Measurements from ENCODE around the gene ATP2A1. TPM values are rescaled to one million over a fixed set of nuclear protein-coding genes. Genes with fewer than 3 reads are reported as not detected.

The ATP2A1 gene
- total and polyA plus RNA-seq, 2 of the 13 experiments (the other 11 are each of a cell fraction or from before 2014, with no cell fraction given) = 3.2 to 12.5 TPM

DNA sequence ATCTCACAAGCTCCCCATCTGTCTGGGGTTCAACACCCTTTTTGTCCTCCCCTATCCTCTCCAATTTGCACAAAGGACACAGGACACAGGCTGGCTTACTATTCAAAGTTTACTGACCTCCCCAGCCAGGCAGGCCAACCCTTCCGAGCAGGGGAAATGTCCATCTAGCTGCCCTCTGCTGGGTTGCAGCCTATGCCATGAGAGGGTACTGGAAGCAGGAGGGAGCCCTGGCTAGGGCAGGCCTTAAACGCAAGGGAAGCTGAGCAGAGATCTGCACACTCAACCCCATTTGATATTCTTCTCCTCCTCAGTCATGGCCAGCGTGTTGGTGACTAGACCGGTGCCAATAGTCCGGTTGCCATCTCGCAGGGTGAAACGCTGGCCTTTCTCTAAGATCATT lies 35.6 kb upstream of the ATP2A1 start:
- FAIRE-seq (no peak), DNase-seq (ENCODE audit: low spot score) (no peak), ATAC-seq (no peak)
- no peak overlapping the region for H2AFZ ChIP-seq (ENCODE audit: low read length)
- H4K20me1 ChIP-seq (ENCODE audit: insufficient read depth, low read length) = 0 out of 2 replicates have a peak, but pooled peaks cover 4% of the 10 kb centered on the region
- intact Hi-C loops (cut with micrococcal nuclease; ENCODE audit: unreplicated experiment) = no loop called here
- H3K27ac ChIP-seq (ENCODE audit: extremely low read length, insufficient read depth, low read length) = no peak overlapping the region
- H3K4me1 ChIP-seq (ENCODE audit: insufficient read depth, low read length) = peaks cover 18% of the 10 kb centered on the region
- peaks cover 28 to 34% of the 10 kb centered on the region in 2 experiments for H3K36me3 ChIP-seq (replicated peaks in 1 of 2; ENCODE audit: control insufficient read depth in 1 of 2, insufficient read depth in 2 of 2, low read length in 2 of 2)
- 100% methylated on average over 7 of the region's 7 CpGs for WGBS (ENCODE audit: low lambda C conversion rate)
- ChIA-PET POLR2A (interaction anchor here (1.4 to 6.6 kb wide), 4 partner anchors 13 to 94 kb away, joined by 4 to 76 read pairs (median 31); partner anchors contain the start of genes ATXN2L and SH2B1), CTCF (ENCODE audit: low intra/inter-chr PET ratio, low total read pairs) (no interaction called here)
- H3K9me3 ChIP-seq (ENCODE audit: low read length) = no peaks in the 10 kb centered on the region
- in situ Hi-C loops (cut with HindIII; ENCODE audit: extremely low pct_ligation_motif_present, low pct_unique_long_range_greater_than_20kb) = no loop called here
- no TSS peak for BruUV-seq (replicated peaks)
- H3K9ac ChIP-seq (ENCODE audit: insufficient read depth, low read depth, low read length) = no peak overlapping the region
- H3K4me3 ChIP-seq (replicated peaks in 1 of 3; ENCODE audit: insufficient read depth in 1 of 3, low read depth in 2 of 3, low read length in 3 of 3) = no peak overlapping the region
- no peak for TF ChIP-seq HNRNPK (IDR thresholded peaks at IDR 0.05; ENCODE audit: low read depth, low read length, poor library complexity, severe bottlenecking)
- TF ChIP-seq, protein P1, sequence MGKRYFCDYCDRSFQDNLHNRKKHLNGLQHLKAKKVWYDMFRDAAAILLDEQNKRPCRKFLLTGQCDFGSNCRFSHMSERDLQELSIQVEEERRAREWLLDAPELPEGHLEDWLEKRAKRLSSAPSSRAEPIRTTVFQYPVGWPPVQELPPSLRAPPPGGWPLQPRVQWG (CRISPR knock-in tag; IDR thresholded peaks at IDR 0.05; ENCODE audit: borderline replicate concordance, low read depth) = no peak
- no peak for TF ChIP-seq HDAC2 (CRISPR knock-in tag; IDR thresholded peaks at IDR 0.05)
- peak in 1 of 2 experiments; percentile 6; a peak in 1 of 4 replicates for TF ChIP-seq POLR2A (IDR thresholded peaks at IDR 0.05; ENCODE audit: insufficient read depth in 1 of 2, low read depth in 2 of 2, low read length in 2 of 2)
- TF ChIP-seq RBM22 (optimal IDR thresholded peaks at IDR 0.05; ENCODE audit: low read length) = peak; percentile 32
- no peak for TF ChIP-seq ZNF746 (CRISPR knock-in tag; IDR thresholded peaks at IDR 0.05)
- TF ChIP-seq ATRX (CRISPR knock-in tag; IDR thresholded peaks at IDR 0.05; ENCODE audit: borderline replicate concordance) = no peak
- TF ChIP-seq POLR2G (IDR thresholded peaks at IDR 0.05; ENCODE audit: low read depth, low read length) = 0 out of 2 replicates have a peak, but pooled peaks have one; percentile 31
- no peak for TF ChIP-seq HMG20A (CRISPR knock-in tag; IDR thresholded peaks at IDR 0.05; ENCODE audit: borderline replicate concordance)
- no peak for TF ChIP-seq ZNF510 (CRISPR knock-in tag; IDR thresholded peaks at IDR 0.05; ENCODE audit: low read depth)
- TF ChIP-seq SRY (CRISPR knock-in tag; IDR thresholded peaks at IDR 0.05) = no peak
- TF ChIP-seq POLR2AphosphoS2 (IDR thresholded peaks at IDR 0.05; ENCODE audit: low read depth, low read length) = peak; percentile 80; the same call in 1 of the 2 replicates
- TF ChIP-seq, protein P2, sequence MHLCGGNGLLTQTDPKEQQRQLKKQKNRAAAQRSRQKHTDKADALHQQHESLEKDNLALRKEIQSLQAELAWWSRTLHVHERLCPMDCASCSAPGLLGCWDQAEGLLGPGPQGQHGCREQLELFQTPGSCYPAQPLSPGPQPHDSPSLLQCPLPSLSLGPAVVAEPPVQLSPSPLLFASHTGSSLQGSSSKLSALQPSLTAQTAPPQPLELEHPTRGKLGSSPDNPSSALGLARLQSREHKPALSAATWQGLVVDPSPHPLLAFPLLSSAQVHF (CRISPR knock-in tag; IDR thresholded peaks at IDR 0.05) = 0 out of 2 replicates have a peak, but pooled peaks have one; percentile 36
- H3K27me3 ChIP-seq (ENCODE audit: control insufficient read depth in 1 of 2, insufficient read depth in 2 of 2, low read length in 2 of 2) = no peaks in the 10 kb centered on the region; a peak in 1 of 5 replicates
- peaks cover 26% of the 10 kb centered on the region for H3K79me2 ChIP-seq (ENCODE audit: insufficient read depth, low read length)
- H3K4me2 ChIP-seq (ENCODE audit: low read depth, low read length) = no peak overlapping the region

Measured in HepG2 (cell line).